GM18907 (cell line): ENCODE data around the gene NIPAL1.

Experiments used
- ATAC-seq: cut with Tn5 transposase; IDR thresholded peaks from one replicate; pipeline ENCODE4 v1.9.1; 2021; ENCODE audit warnings: mild to moderate bottlenecking, moderate library complexity; ENCODE audit not compliant: unreplicated experiment

Gene NIPAL1

GRCh38 chr4:48058617-48059530 is 42.3 kb downstream of the NIPAL1 start:
- no peak for ATAC-seq

- ATAC-seq = no peak
Measured at GRCh38 chr4:48064349-48064748, 47.8 kb downstream of the NIPAL1 start.

GRCh38 chr4:48065587-48066052 is 49.0 kb downstream of the NIPAL1 start:
- ATAC-seq = peak; percentile 87

GRCh38 chr4:48067536-48067935 is 51.0 kb downstream of the NIPAL1 start:
- no peak for ATAC-seq

- no peak for ATAC-seq
Measured at GRCh38 chr4:48068182-48068581, 51.6 kb downstream of the NIPAL1 start.

- no peak for ATAC-seq
Measured at GRCh38 chr4:48069026-48069425, 52.5 kb downstream of the NIPAL1 start.

- ATAC-seq = no peak
Measured at GRCh38 chr4:48071191-48071590, 54.6 kb downstream of the NIPAL1 start.

GRCh38 chr4:48073567-48074103 is 57.1 kb downstream of the NIPAL1 start:
- no peak for ATAC-seq

GRCh38 chr4:48074657-48075056 is 58.1 kb downstream of the NIPAL1 start:
- ATAC-seq = no peak

GRCh38 chr4:48078425-48078824 is 61.9 kb downstream of the NIPAL1 start:
- ATAC-seq = no peak

GRCh38 chr4:48078862-48079655 is 62.5 kb downstream of the NIPAL1 start:
- ATAC-seq = no peak

GRCh38 chr4:48079972-48080391 is 63.4 kb downstream of the NIPAL1 start:
- no peak for ATAC-seq

- no peak for ATAC-seq
Measured at GRCh38 chr4:48081196-48081595, 64.6 kb downstream of the NIPAL1 start.

GRCh38 chr4:48082956-48083355 is 66.4 kb downstream of the NIPAL1 start:
- ATAC-seq = no peak

GRCh38 chr4:48085821-48086589 is 69.4 kb downstream of the NIPAL1 start:
- ATAC-seq = no peak
